D721Med (cell line): ENCODE results near the gene GPR146.

ENCODE experiments used
- DNase-seq: peaks from one replicate; pipeline ENCODE4 v3.0.0; 2011; ENCODE audit warnings: low spot score; ENCODE audit not compliant: insufficient read length
- FAIRE-seq: peaks from 2 replicates; lab custom pipeline; 2011; peaks lifted over from hg19 to GRCh38; lab: Jason Lieb, UNC
- CTCF ChIP-seq: IDR thresholded peaks from 2 replicates; pipeline ENCODE4 v1.5.1; 2012; ENCODE audit warnings: mild to moderate bottlenecking, control low read depth; ENCODE audit not compliant: insufficient read depth; ENCODE audit errors: missing control alignments

GPR146 gene

GRCh38 chr7:1045069-1046063 is 1.0 kb downstream of the GPR146 start:
- TF ChIP-seq CTCF: no peak
- DNase-seq: no peak
- FAIRE-seq: no peak

GRCh38 chr7:1046722-1047679 is 2.7 kb downstream of the GPR146 start:
- FAIRE-seq: no peak
- no peak for DNase-seq
- no peak for TF ChIP-seq CTCF

GRCh38 chr7:1049006-1049741 is 4.8 kb downstream of the GPR146 start:
- no peak for FAIRE-seq
- TF ChIP-seq CTCF: no peak
- DNase-seq: no peak

GRCh38 chr7:1049801-1050200 is 5.5 kb downstream of the GPR146 start:
- FAIRE-seq (no peak), DNase-seq (no peak)
- no peak for TF ChIP-seq CTCF

- FAIRE-seq (no peak), DNase-seq (no peak)
- TF ChIP-seq CTCF: no peak
Observed at GRCh38 chr7:1050254-1050906, 6.0 kb downstream of the GPR146 start.

- no peak for FAIRE-seq
- TF ChIP-seq CTCF: no peak
- DNase-seq: no peak
Observed at GRCh38 chr7:1050956-1051690, 6.8 kb downstream of the GPR146 start.
